HepG2 (cell line): ENCODE data around the gene C11orf86. TPM values are rescaled to one million over a fixed set of nuclear protein-coding genes. Genes with fewer than 3 reads are reported as not detected.

Experiments used
- ATAC-seq: fragments of 200-7000 bp; cut with Tn5 transposase; 3 replicates; pipeline ENCODE4 v1.9.1; 2020; ENCODE audit warnings: mild to moderate bottlenecking, moderate library complexity
- BruUV-seq: library from RNA; stranded (reverse); fragments of 400-500 nt; replicated peaks from 2 replicates; lab custom pipeline; 2021; lab: Mats Ljungman, UMichigan
- CTCF ChIA-PET: fragments of 300-600 bp; formaldehyde crosslinking; extraction: SDS; loops from one replicate; lab custom pipeline; 2021; ENCODE audit warnings: low total read pairs, inconsistent platforms, low intra/inter-chr PET ratio; lab: Yijun Ruan, JAX
- POLR2A ChIA-PET: fragments of 350-600 bp; sonication (Branson Sonifier 250); formaldehyde crosslinking; loops from one replicate; lab custom pipeline; 2020; ENCODE audit warnings: antibody characterized with exemption, inconsistent platforms; lab: Yijun Ruan, JAX
- DNase-seq: peaks from one replicate; pipeline ENCODE4 v3.0.0-alpha.2; 2015; ENCODE audit warnings: low spot score
- FAIRE-seq: peaks from 3 replicates; lab custom pipeline; 2011; peaks lifted over from hg19 to GRCh38; lab: Jason Lieb, UNC
- H2AFZ ChIP-seq: one replicate; pipeline ENCODE4 v1.6.1; 2011; ENCODE audit warnings: low read length, inconsistent platforms
- H3K27ac ChIP-seq: fragments of 300-600 bp; 3 replicates; pipeline ENCODE4 v1.8.0; 2011; ENCODE audit warnings: mixed run types, mild to moderate bottlenecking, mixed read lengths, low read length, inconsistent platforms; ENCODE audit not compliant: insufficient read depth; ENCODE audit errors: extremely low read length
- H3K27me3 ChIP-seq, 2 experiments: fragments of 200-600 bp in 1 of 2; 2 replicates in 1 of 2; 3 replicates in 1 of 2; pipeline versions ENCODE4 v1.6.0 to v1.8.0; 2011; ENCODE audit warnings: low read length in 2 of 2, mild to moderate bottlenecking in 2 of 2, moderate library complexity in 2 of 2, inconsistent platforms in 1 of 2; ENCODE audit not compliant: insufficient read depth in 2 of 2, control insufficient read depth in 1 of 2
- H3K36me3 ChIP-seq, 2 experiments: fragments of 200-600 bp in 1 of 2; replicated peaks in 1 of 2; 2 replicates in 1 of 2; 3 replicates in 1 of 2; pipeline versions ENCODE4 v1.5.1 to v1.8.0; 2011; ENCODE audit warnings: low read length in 2 of 2, inconsistent platforms in 1 of 2; ENCODE audit not compliant: insufficient read depth in 2 of 2, control insufficient read depth in 1 of 2
- H3K4me1 ChIP-seq: 2 replicates; pipeline ENCODE4 v1.5.1; 2012; ENCODE audit warnings: low read length, inconsistent platforms; ENCODE audit not compliant: insufficient read depth
- H3K4me2 ChIP-seq: 2 replicates; pipeline ENCODE4 v1.6.0; 2011; ENCODE audit warnings: low read depth, low read length, inconsistent platforms
- H3K4me3 ChIP-seq, 3 experiments: fragments of 200-600 bp in 1 of 3; sonication (generic), shearing (Covaris generic) in 1 of 3; replicated peaks in 1 of 3; 2 replicates each; pipeline ENCODE4 v1.5.1; 2011 to 2016; ENCODE audit warnings: low read length in 3 of 3, inconsistent platforms in 2 of 3, low read depth in 2 of 3, mild to moderate bottlenecking in 2 of 3, control low read depth in 1 of 3, mixed read lengths in 1 of 3; ENCODE audit not compliant: insufficient read depth in 1 of 3
- H3K79me2 ChIP-seq: one replicate; pipeline ENCODE4 v1.6.1; 2011; ENCODE audit warnings: low read length, inconsistent platforms; ENCODE audit not compliant: insufficient read depth
- H3K9ac ChIP-seq: 2 replicates; pipeline ENCODE4 v1.6.0; 2011; ENCODE audit warnings: mild to moderate bottlenecking, low read depth, low read length, inconsistent platforms; ENCODE audit not compliant: insufficient read depth
- H3K9me3 ChIP-seq: 2 replicates; pipeline ENCODE4 v1.5.1; 2012; ENCODE audit warnings: mild to moderate bottlenecking, low read length
- H4K20me1 ChIP-seq: 2 replicates; pipeline ENCODE4 v1.6.0; 2011; ENCODE audit warnings: inconsistent platforms, mild to moderate bottlenecking, low read length, moderate library complexity; ENCODE audit not compliant: insufficient read depth
- CEBPB ChIP-seq: IDR thresholded peaks from 2 replicates; pipeline ENCODE4 v1.6.1; 2011; ENCODE audit warnings: low read depth, low read length, improper control_type of control experiment, borderline replicate concordance
- E2F1 ChIP-seq: sonication (generic); formaldehyde crosslinking; IDR thresholded peaks from 2 replicates; pipeline ENCODE4 v1.5.0; 2020; ENCODE audit warnings: missing genetic modification reagents
- HBP1 ChIP-seq: IDR thresholded peaks from 2 replicates; pipeline ENCODE4 v1.6.1; 2016; ENCODE audit warnings: low read depth, control low read depth
- HOMEZ ChIP-seq: IDR thresholded peaks from 2 replicates; pipeline ENCODE4 v1.6.1; 2016; ENCODE audit warnings: low read depth
- SNAI1 ChIP-seq: sonication (generic); formaldehyde crosslinking; IDR thresholded peaks from 2 replicates; pipeline ENCODE4 v1.5.0; 2020; ENCODE audit warnings: mild to moderate bottlenecking, missing genetic modification reagents, borderline replicate concordance
- ZFAT ChIP-seq: sonication (generic); formaldehyde crosslinking; conservative IDR thresholded peaks from 2 replicates; pipeline ENCODE4 v1.8.1; 2023; ENCODE audit warnings: missing genetic modification reagents, inconsistent platforms
- ZNF580 ChIP-seq: IDR thresholded peaks from 2 replicates; pipeline ENCODE4 v1.6.1; 2016; ENCODE audit warnings: low read depth, borderline replicate concordance
- whole genome bisulfite sequencing: methylation state at CpG from one replicate; pipeline ENCODE4 v1.1.6; 2017; ENCODE audit warnings: low lambda C conversion rate; 5-methylcytosine and 5-hydroxymethylcytosine counted together
- in situ Hi-C: cut with HindIII; loops from 2 replicates; pipeline ENCODE4 v1.10.0; 2017; ENCODE audit warnings: low pct_unique_long_range_greater_than_20kb; ENCODE audit not compliant: extremely low pct_ligation_motif_present
- intact Hi-C: fragments of 100-400 bp; cut with micrococcal nuclease; formaldehyde crosslinking; loops from one replicate; pipeline ENCODE4 v1.10.0; 2022; ENCODE audit not compliant: unreplicated experiment
- polyA plus RNA-seq, 8 experiments: library from polyadenylated mRNA; depleted of rRNA in 3 of 8; stranded (reverse) in 7 of 8; unstranded in 1 of 8; fragments of >200 nt; fragmentation: Illumina TruSeq in 4 of 8; extraction: Trizol in 4 of 8; gene quantifications; 2 replicates each; pipeline versions ENCODE4 v1.2.1 to v1.2.3, GENCODE V29; 2011 to 2016; ENCODE audit warnings: low read depth in 4 of 8, missing spikeins in 1 of 8, mixed read lengths in 1 of 8; ENCODE audit not compliant: insufficient read depth in 1 of 8
- total RNA-seq, 5 experiments: library from RNA; depleted of rRNA; stranded (reverse); fragments of >200 nt; fragmentation: Illumina TruSeq; extraction: Trizol; gene quantifications; 2 replicates each; pipeline ENCODE4 v1.2.3, GENCODE V29; 2016; ENCODE audit warnings: low read depth in 1 of 5
- TF ChIP-seq, protein P1 (sequence below): IDR thresholded peaks from 2 replicates; pipeline ENCODE4 v1.6.1; 2012; ENCODE audit warnings: low read length, improper control_type of control experiment

Gene C11orf86
- total and polyA plus RNA-seq, 2 of the 13 experiments (the other 11 are each of a cell fraction or from before 2014, with no cell fraction given): 0.11 to 0.18 TPM

- ATAC-seq: no peak
These were observed 1.0 kb upstream of the C11orf86 start for GRCh38 chr11:66973956-66974580.

More at GRCh38 chr11:66973956-66974580, 1.0 kb upstream of the C11orf86 start:
- in situ Hi-C loops: loop anchor here (10.0 kb wide), 1 partner anchor 129 kb away; the partner anchor contains the start of gene RCE1
- Histone ChIP-seq H3K79me2 (no peaks in the 10 kb centered on the region), H3K4me3 (no peak overlapping the region), H3K36me3 (no peaks in the 10 kb centered on the region), H3K27me3 (no peaks in the 10 kb centered on the region), H3K4me1 (peaks cover 73% of the 10 kb centered on the region), H3K9ac (no peak overlapping the region), H3K4me2 (no peak overlapping the region), H2AFZ (no peak overlapping the region)
- POLR2A ChIA-PET: interaction anchor here (1.1 kb wide), 1 partner anchor 15 kb away, joined by 5 read pairs; the partner anchor contains the start of gene PC
- DNase-seq (no peak), FAIRE-seq (no peak)
- TF ChIP-seq HBP1 (no peak), ZNF580 (CRISPR knock-in tag) (no peak), HOMEZ (no peak), E2F1 (no peak), CEBPB (peak; percentile 62; the same call in 1 of the 2 replicates), SNAI1 (CRISPR knock-in tag) (no peak), ZFAT (CRISPR knock-in tag) (no peak)
- TF ChIP-seq, protein P1, sequence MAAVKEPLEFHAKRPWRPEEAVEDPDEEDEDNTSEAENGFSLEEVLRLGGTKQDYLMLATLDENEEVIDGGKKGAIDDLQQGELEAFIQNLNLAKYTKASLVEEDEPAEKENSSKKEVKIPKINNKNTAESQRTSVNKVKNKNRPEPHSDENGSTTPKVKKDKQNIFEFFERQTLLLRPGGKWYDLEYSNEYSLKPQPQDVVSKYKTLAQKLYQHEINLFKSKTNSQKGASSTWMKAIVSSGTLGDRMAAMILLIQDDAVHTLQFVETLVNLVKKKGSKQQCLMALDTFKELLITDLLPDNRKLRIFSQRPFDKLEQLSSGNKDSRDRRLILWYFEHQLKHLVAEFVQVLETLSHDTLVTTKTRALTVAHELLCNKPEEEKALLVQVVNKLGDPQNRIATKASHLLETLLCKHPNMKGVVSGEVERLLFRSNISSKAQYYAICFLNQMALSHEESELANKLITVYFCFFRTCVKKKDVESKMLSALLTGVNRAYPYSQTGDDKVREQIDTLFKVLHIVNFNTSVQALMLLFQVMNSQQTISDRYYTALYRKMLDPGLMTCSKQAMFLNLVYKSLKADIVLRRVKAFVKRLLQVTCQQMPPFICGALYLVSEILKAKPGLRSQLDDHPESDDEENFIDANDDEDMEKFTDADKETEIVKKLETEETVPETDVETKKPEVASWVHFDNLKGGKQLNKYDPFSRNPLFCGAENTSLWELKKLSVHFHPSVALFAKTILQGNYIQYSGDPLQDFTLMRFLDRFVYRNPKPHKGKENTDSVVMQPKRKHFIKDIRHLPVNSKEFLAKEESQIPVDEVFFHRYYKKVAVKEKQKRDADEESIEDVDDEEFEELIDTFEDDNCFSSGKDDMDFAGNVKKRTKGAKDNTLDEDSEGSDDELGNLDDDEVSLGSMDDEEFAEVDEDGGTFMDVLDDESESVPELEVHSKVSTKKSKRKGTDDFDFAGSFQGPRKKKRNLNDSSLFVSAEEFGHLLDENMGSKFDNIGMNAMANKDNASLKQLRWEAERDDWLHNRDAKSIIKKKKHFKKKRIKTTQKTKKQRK: no peak
- TF ChIP-seq, all 625 proteins: peak for 1
- CTCF ChIA-PET: no interaction called here
- intact Hi-C loops: loop anchor here (2.0 kb wide), 1 partner anchor 71 kb away; no protein-coding TSS in a partner anchor
- peaks cover 10% of the 10 kb centered on the region; the same call in 1 of the 2 replicates for H3K9me3 ChIP-seq
- no peak overlapping the region for H3K27ac ChIP-seq
- WGBS: 14% methylated on average over 6 of the region's 8 CpGs
- no TSS peak for BruUV-seq
- no peaks in the 10 kb centered on the region for H4K20me1 ChIP-seq
